RWPE2 (cell line): ENCODE results near the gene GSTA4.
A peak's percentile ranks its signal among the peaks of the same experiment; 100 is the strongest.

ENCODE experiments used
- ATAC-seq: fragments of 200-7000 bp; cut with Tn5 transposase; 3 replicates; pipeline ENCODE4 v1.9.1; 2021; ENCODE audit warnings: low read depth
- DNase-seq: peaks from one replicate; pipeline ENCODE4 v3.0.0-alpha.2; 2020; ENCODE audit warnings: low spot score
- H3K27ac ChIP-seq: fragments of 450-650 bp; 2 replicates; pipeline ENCODE4 v1.5.1; 2017; ENCODE audit warnings: mild to moderate bottlenecking; ENCODE audit not compliant: poor library complexity, severe bottlenecking
- H3K27me3 ChIP-seq: fragments of 250-450 bp; sonication (Bioruptor Pico); 2 replicates; pipeline ENCODE4 v1.5.1; 2021; ENCODE audit warnings: mild to moderate bottlenecking, moderate library complexity; ENCODE audit not compliant: insufficient read depth, poor library complexity, severe bottlenecking
- H3K36me3 ChIP-seq: fragments of 250-450 bp; sonication (Bioruptor Pico); 2 replicates; pipeline ENCODE4 v1.5.1; 2020; ENCODE audit warnings: low read depth, mild to moderate bottlenecking, moderate library complexity
- H3K4me1 ChIP-seq: fragments of 250-450 bp; sonication (Bioruptor Pico); 2 replicates; pipeline ENCODE4 v1.5.1; 2021; ENCODE audit warnings: mild to moderate bottlenecking, moderate library complexity; ENCODE audit not compliant: insufficient read depth, poor library complexity, severe bottlenecking
- H3K4me3 ChIP-seq: fragments of 250-450 bp; sonication (Bioruptor Pico); 2 replicates; pipeline ENCODE4 v1.5.1; 2021; ENCODE audit warnings: mild to moderate bottlenecking, moderate library complexity; ENCODE audit not compliant: severe bottlenecking
- H3K9me3 ChIP-seq: fragments of 250-450 bp; sonication (Bioruptor Pico); 2 replicates; pipeline ENCODE4 v1.5.1; 2021; ENCODE audit warnings: mild to moderate bottlenecking, moderate library complexity; ENCODE audit not compliant: severe bottlenecking
- TF ChIP-seq, protein P1 (sequence below): fragments of 450-650 bp; IDR thresholded peaks from one replicate; pipeline ENCODE4 v1.5.1; 2017; ENCODE audit warnings: mild to moderate bottlenecking, moderate library complexity; ENCODE audit not compliant: poor library complexity, severe bottlenecking

Gene GSTA4

GRCh38 chr6:52998603-52999002 is 3.5 kb upstream of the GSTA4 start:
- ATAC-seq = no peak
- H3K27ac ChIP-seq = no peak overlapping the region
- H3K4me1 ChIP-seq = peaks cover 5% of the 10 kb centered on the region
- no peaks in the 10 kb centered on the region for H3K27me3 ChIP-seq
- H3K9me3 ChIP-seq = no peaks in the 10 kb centered on the region
- H3K4me3 ChIP-seq = no peak overlapping the region
- DNase-seq = no peak
- TF ChIP-seq, protein P1, sequence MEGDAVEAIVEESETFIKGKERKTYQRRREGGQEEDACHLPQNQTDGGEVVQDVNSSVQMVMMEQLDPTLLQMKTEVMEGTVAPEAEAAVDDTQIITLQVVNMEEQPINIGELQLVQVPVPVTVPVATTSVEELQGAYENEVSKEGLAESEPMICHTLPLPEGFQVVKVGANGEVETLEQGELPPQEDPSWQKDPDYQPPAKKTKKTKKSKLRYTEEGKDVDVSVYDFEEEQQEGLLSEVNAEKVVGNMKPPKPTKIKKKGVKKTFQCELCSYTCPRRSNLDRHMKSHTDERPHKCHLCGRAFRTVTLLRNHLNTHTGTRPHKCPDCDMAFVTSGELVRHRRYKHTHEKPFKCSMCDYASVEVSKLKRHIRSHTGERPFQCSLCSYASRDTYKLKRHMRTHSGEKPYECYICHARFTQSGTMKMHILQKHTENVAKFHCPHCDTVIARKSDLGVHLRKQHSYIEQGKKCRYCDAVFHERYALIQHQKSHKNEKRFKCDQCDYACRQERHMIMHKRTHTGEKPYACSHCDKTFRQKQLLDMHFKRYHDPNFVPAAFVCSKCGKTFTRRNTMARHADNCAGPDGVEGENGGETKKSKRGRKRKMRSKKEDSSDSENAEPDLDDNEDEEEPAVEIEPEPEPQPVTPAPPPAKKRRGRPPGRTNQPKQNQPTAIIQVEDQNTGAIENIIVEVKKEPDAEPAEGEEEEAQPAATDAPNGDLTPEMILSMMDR = no peak
- no peaks in the 10 kb centered on the region for H3K36me3 ChIP-seq

- Histone ChIP-seq H3K27ac (peak overlapping the region; percentile 77), H3K9me3 (no peaks in the 10 kb centered on the region), H3K4me3 (no peak overlapping the region), H3K4me1 (peaks cover 18% of the 10 kb centered on the region), H3K27me3 (no peaks in the 10 kb centered on the region), H3K36me3 (peaks cover 5% of the 10 kb centered on the region; the same call in 1 of the 2 replicates)
- no peak for ATAC-seq
- TF ChIP-seq, protein P1 = no peak
- no peak for DNase-seq
Measured at GRCh38 chr6:52995913-52996645, 995 bp upstream of the GSTA4 start.

DNA sequence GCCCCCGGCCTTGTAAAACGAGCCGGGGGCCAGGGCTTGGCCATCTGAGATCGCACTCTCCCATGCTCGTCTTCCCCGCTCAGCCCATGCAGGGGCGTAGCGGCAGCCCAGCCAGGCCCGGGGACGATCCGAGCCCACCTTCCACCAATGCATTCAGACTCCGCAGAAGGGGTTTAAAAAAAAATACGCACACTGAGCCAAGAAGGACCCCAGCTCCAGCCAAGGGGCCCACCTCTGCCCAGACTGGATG is 320 bp downstream of the GSTA4 start:
- peak; percentile 18 for ATAC-seq
- H3K27ac ChIP-seq = peak overlapping the region; percentile 77
- H3K9me3 ChIP-seq = no peaks in the 10 kb centered on the region

GRCh38 chr6:52994031-52994838 is 849 bp downstream of the GSTA4 start:
- Histone ChIP-seq H3K4me1 (peaks cover 29% of the 10 kb centered on the region), H3K27me3 (no peaks in the 10 kb centered on the region), H3K36me3 (peaks cover 10% of the 10 kb centered on the region), H3K9me3 (no peaks in the 10 kb centered on the region), H3K27ac (peak overlapping the region; percentile 77), H3K4me3 (peak overlapping the region; percentile 46)
- no peak for DNase-seq
- TF ChIP-seq, protein P1 = no peak
- peak; percentile 2; the same call in 1 of the 3 replicates for ATAC-seq

More for the DNA sequence above, 320 bp downstream of the GSTA4 start:
- no peak for DNase-seq
- Histone ChIP-seq H3K36me3 (peaks cover 10% of the 10 kb centered on the region), H3K27me3 (no peaks in the 10 kb centered on the region), H3K4me1 (peaks cover 29% of the 10 kb centered on the region), H3K4me3 (peak overlapping the region; percentile 46)
- TF ChIP-seq, protein P1 = no peak
